GM21367 (cell line): ENCODE results near the gene MIOX.
"Not testable (repeated sequence)": the region's sequence is repeated elsewhere in the genome, so short reads cannot be mapped to it uniquely, and the experiment has no call there.

Experiments
- ATAC-seq: cut with Tn5 transposase; IDR thresholded peaks from one replicate; pipeline ENCODE4 v1.9.1; 2021; ENCODE audit not compliant: unreplicated experiment

MIOX gene

GRCh38 chr22:50527921-50528681 is 41.4 kb downstream of the MIOX start:
- no peak for ATAC-seq

- no peak for ATAC-seq
These were observed 42.2 kb downstream of the MIOX start for GRCh38 chr22:50528682-50529415.

- ATAC-seq, result no peak
These were observed 42.8 kb downstream of the MIOX start for GRCh38 chr22:50529416-50529896.

GRCh38 chr22:50529897-50530579 is 43.4 kb downstream of the MIOX start, which contains the start of gene TYMP:
TYMP (minus strand) TSS chr22:50530012; CDS start chr22:50529709, 303 bp downstream.
- ATAC-seq, result no peak

GRCh38 chr22:50530580-50530876 is 43.9 kb downstream of the MIOX start:
- no peak for ATAC-seq

GRCh38 chr22:50530877-50531545 is 44.4 kb downstream of the MIOX start:
- no peak for ATAC-seq

GRCh38 chr22:50531546-50531961 is 44.9 kb downstream of the MIOX start:
- no peak for ATAC-seq

GRCh38 chr22:50531962-50532674 is 45.5 kb downstream of the MIOX start:
- ATAC-seq, result no peak

- ATAC-seq, result no peak
These were observed 46.5 kb downstream of the MIOX start for GRCh38 chr22:50532824-50533796.

GRCh38 chr22:50533856-50534711 is 47.4 kb downstream of the MIOX start:
- ATAC-seq, result not testable (repeated sequence)

GRCh38 chr22:50535113-50535512 is 48.5 kb downstream of the MIOX start:
- no peak for ATAC-seq

GRCh38 chr22:50536226-50536625 is 49.6 kb downstream of the MIOX start:
- no peak for ATAC-seq

- ATAC-seq, result no peak
These were observed 51.1 kb downstream of the MIOX start for GRCh38 chr22:50537765-50538164.
